Measurements from ENCODE around the gene PCYT1B.

PCYT1B gene

DNA sequence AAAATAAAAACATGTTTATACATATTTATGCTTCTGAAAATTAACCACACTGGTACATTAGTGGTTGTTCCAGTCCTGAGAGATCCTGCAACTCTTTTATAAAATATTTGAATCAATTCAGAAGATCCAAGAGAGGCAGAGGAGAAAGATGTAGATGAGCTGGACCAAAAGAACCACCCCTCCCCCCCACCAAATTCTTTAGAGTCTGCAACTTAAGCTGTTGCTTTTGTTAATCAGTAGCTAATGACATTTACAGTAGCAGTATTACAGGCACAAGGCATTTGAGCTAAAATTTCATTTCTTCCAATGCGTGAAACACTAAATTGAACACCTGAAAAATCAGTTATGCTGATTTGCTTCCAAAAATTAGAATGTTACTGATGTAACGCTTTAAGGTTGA is 120.5 kb downstream of the PCYT1B start:
- no peak for DNase-seq (ENCODE audit: low read depth)

DNA sequence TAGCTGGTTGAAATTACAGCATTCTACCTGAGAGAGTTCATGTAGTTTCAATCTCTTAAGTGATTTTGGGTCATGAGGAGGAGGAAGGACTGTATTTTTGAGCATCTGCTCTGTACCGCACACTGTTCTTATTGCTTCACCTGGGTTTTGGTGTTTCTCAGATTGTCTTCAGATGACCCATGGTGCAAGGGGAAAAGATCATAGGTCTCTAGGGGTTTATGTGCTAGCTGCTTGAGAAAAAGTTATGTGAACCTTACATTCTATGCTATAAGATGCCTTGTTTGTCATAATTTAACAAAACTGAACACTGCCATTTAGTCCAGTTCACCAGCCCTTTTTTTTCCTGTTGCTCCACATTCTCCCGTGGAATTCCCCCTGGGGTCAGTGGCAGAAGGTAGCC is 121.7 kb downstream of the PCYT1B start:
- DNase-seq (ENCODE audit: low read depth): no peak

DNA sequence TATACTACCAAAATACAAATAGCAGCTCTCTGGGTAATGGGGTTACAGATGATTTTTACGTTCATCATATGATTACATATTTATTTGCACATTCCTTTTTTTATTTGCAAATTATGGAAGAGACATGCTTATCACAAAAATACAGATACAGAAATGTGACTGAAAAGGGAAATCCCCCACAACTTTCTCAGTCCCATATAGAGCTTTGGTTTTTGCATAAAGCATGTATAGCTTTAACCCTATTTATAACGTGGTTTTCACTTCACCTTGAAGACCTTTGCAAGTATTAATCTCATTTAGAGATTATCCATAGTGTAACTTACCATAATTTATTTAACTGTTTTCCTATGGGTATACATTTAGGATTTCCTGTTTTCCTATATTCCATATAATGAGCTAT is 126.7 kb downstream of the PCYT1B start:
- no peak for DNase-seq (ENCODE audit: low read depth)

DNA sequence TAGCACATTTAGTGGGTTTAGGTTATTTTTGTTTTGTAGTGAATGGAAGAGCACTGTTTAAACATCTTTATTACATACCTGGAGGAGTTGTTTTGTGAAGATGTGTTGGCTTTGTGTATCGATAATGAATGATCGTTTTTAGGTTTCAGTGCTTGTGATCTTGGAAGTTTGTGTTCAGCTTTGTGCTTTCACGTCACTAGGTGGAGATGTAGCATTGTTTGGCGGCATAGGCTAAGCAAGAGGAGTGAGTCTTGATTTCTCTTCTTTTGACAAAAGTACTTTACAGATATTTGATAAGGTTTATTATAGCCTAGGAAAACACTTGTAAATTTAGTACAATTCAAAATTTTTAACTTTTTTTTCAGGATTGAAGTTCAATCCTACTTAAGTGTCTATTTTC is 131.7 kb downstream of the PCYT1B start:
- no peak for DNase-seq (ENCODE audit: low read depth)

DNA sequence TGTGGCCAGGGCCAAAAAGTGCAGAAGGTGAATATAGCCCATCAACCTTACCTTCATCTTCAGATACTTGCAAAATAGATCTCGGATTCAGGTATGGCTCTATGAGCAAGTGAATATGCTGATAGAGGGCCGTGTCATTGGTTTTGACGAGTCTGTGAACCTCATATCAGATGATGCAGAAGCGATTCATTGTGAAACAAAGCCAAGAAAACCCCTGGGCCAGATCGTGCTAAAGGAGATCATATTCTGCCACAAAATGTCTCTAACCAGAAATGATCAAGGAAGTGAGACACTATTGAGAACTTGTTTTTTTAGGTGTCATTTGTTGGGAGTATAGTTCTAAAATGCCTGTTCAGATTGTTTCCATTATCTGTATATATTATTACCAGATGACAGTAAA is 133.7 kb downstream of the PCYT1B start:
- no peak for DNase-seq (ENCODE audit: low read depth)

DNA sequence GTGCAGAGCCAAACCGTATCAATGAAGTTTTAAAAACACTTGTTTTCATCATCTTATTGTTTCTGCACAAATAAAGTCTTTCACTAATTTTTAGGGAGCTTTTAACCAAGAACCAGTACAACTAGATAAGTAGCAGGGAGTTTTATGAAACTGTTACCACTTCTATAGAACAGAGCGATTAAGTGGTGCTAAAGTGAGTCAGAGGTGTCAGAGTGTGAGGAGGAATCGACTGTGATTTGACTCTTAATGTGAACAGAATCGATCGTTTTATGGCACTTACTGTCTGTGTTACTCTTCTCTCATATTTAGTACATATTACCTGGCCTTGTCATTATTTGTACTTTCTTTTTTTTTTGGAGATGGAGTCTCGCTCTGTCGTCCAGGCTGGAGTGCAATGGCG is 138.8 kb downstream of the PCYT1B start:
- no peak for DNase-seq (ENCODE audit: low read depth)

Data from stimulated activated CD8-positive, alpha-beta memory T cell treated with anti-CD3 and anti-CD28 coated beads, Interleukin-12 subunit alpha, Interleukin-12 subunit beta, amount 100 ng/mL, for 1 hour (primary cell).